IMR-90 (cell line): Measurements from ENCODE around the gene CAPSL. TPM values are rescaled to one million over a fixed set of nuclear protein-coding genes. Genes with fewer than 3 reads are reported as not detected.

Experiments
- ATAC-seq: fragments of 200-7000 bp; cut with Tn5 transposase; 2 replicates; pipeline ENCODE4 v1.9.1; 2020; ENCODE audit warnings: low read depth, mild to moderate bottlenecking, moderate library complexity
- BruUV-seq: library from RNA; stranded (reverse); fragments of 400-500 nt; replicated peaks from 2 replicates; lab custom pipeline; 2021; lab: Mats Ljungman, UMichigan
- CTCF ChIA-PET: fragments of 300-600 bp; formaldehyde crosslinking; extraction: SDS; loops from one replicate; lab custom pipeline; 2021; ENCODE audit warnings: antibody characterized with exemption; lab: Yijun Ruan, JAX
- POLR2A ChIA-PET: fragments of 300-600 bp; sonication (Branson Sonifier 250); formaldehyde crosslinking; loops from one replicate; lab custom pipeline; 2022; ENCODE audit warnings: antibody characterized with exemption; ENCODE audit not compliant: unreplicated experiment; lab: Charles Lee
- DNase-seq: peaks from one replicate; pipeline ENCODE4 v3.0.0; 2013
- H2AFZ ChIP-seq: replicated peaks from 2 replicates; pipeline ENCODE3; 2013; ENCODE audit warnings: low read length, mild to moderate bottlenecking; ENCODE audit not compliant: poor library complexity
- H2AK5ac ChIP-seq: 2 replicates; pipeline ENCODE4 v1.6.1; 2013; ENCODE audit warnings: low read depth, low read length, inconsistent platforms
- H2AK9ac ChIP-seq: replicated peaks from 2 replicates; pipeline ENCODE3; 2013; ENCODE audit warnings: mild to moderate bottlenecking, low read depth, low read length, moderate library complexity; ENCODE audit not compliant: poor library complexity
- H2BK120ac ChIP-seq: 2 replicates; pipeline ENCODE4 v1.6.1; 2013; ENCODE audit warnings: low read depth, low read length, inconsistent platforms
- H2BK15ac ChIP-seq: 3 replicates; pipeline ENCODE4 v1.6.1; 2013; ENCODE audit warnings: low read depth, low read length, inconsistent platforms
- H2BK20ac ChIP-seq: 2 replicates; pipeline ENCODE4 v1.6.1; 2013; ENCODE audit warnings: low read depth, mild to moderate bottlenecking, inconsistent platforms, low read length, moderate library complexity
- H2BK5ac ChIP-seq: 2 replicates; pipeline ENCODE4 v1.6.1; 2013; ENCODE audit warnings: mild to moderate bottlenecking, low read depth, low read length, inconsistent platforms; ENCODE audit not compliant: poor library complexity, severe bottlenecking
- H3K14ac ChIP-seq: replicated peaks from 2 replicates; pipeline ENCODE4 v1.6.1; 2013; ENCODE audit warnings: low read depth, low read length, inconsistent platforms
- H3K18ac ChIP-seq: 2 replicates; pipeline ENCODE4 v1.6.1; 2013; ENCODE audit warnings: low read depth, low read length, control low read depth
- H3K23ac ChIP-seq: 2 replicates; pipeline ENCODE4 v1.6.1; 2013; ENCODE audit warnings: low read depth, low read length, inconsistent platforms
- H3K27ac ChIP-seq: 2 replicates; pipeline ENCODE4 v1.5.1; 2013; ENCODE audit warnings: mild to moderate bottlenecking, control low read depth, low read length; ENCODE audit not compliant: insufficient read depth
- H3K27me3 ChIP-seq: 2 replicates; pipeline ENCODE4 v1.6.1; 2013; ENCODE audit warnings: low read length; ENCODE audit not compliant: control insufficient read depth, insufficient read depth
- H3K36me3 ChIP-seq: 2 replicates; pipeline ENCODE4 v1.6.1; 2013; ENCODE audit warnings: low read length, mixed read lengths; ENCODE audit not compliant: control insufficient read depth, insufficient read depth
- H3K4ac ChIP-seq: 2 replicates; pipeline ENCODE4 v1.6.1; 2013; ENCODE audit warnings: low read depth, low read length, inconsistent platforms
- H3K4me1 ChIP-seq: 2 replicates; pipeline ENCODE4 v1.6.1; 2013; ENCODE audit warnings: low read length, mixed read lengths; ENCODE audit not compliant: control insufficient read depth, insufficient read depth
- H3K4me2 ChIP-seq: 2 replicates; pipeline ENCODE4 v1.6.1; 2013; ENCODE audit warnings: low read depth, mild to moderate bottlenecking, control low read depth, low read length, moderate library complexity
- H3K4me3 ChIP-seq: 2 replicates; pipeline ENCODE4 v1.5.1; 2013; ENCODE audit warnings: low read depth, mild to moderate bottlenecking, control low read depth, low read length, moderate library complexity; ENCODE audit not compliant: insufficient read depth
- H3K56ac ChIP-seq: 2 replicates; pipeline ENCODE4 v1.6.1; 2013; ENCODE audit warnings: low read length, inconsistent platforms; ENCODE audit not compliant: insufficient read depth; ENCODE audit errors: extremely low read depth
- H3K79me1 ChIP-seq, 2 experiments: 2 replicates each; pipeline ENCODE4 v1.6.1; 2013; ENCODE audit warnings: low read length in 2 of 2, inconsistent platforms in 1 of 2, low read depth in 1 of 2
- H3K9ac ChIP-seq: 2 replicates; pipeline ENCODE4 v1.6.1; 2013; ENCODE audit warnings: low read depth, low read length, control low read depth
- H3K9me1 ChIP-seq: 2 replicates; pipeline ENCODE4 v1.6.1; 2013; ENCODE audit warnings: low read length, inconsistent platforms; ENCODE audit not compliant: insufficient read depth
- H3K9me3 ChIP-seq: 2 replicates; pipeline ENCODE4 v1.6.1; 2013; ENCODE audit warnings: low read length; ENCODE audit not compliant: control insufficient read depth, insufficient read depth
- H4K20me1 ChIP-seq: 2 replicates; pipeline ENCODE4 v1.6.1; 2013; ENCODE audit warnings: low read length, inconsistent platforms; ENCODE audit not compliant: insufficient read depth
- H4K5ac ChIP-seq: 2 replicates; pipeline ENCODE4 v1.6.1; 2013; ENCODE audit warnings: mild to moderate bottlenecking, low read depth, low read length, control low read depth
- H4K8ac ChIP-seq, 2 experiments: 2 replicates each; pipeline ENCODE4 v1.6.1; 2013; ENCODE audit warnings: low read depth in 2 of 2, low read length in 2 of 2, control low read depth in 1 of 2, inconsistent platforms in 1 of 2
- H4K91ac ChIP-seq: 2 replicates; pipeline ENCODE4 v1.6.1; 2013; ENCODE audit warnings: low read depth, low read length, inconsistent platforms; ENCODE audit not compliant: insufficient read depth
- BHLHE40 ChIP-seq: fragments of 150-350 bp; IDR thresholded peaks from 2 replicates; pipeline ENCODE4 v1.6.1; 2016; ENCODE audit warnings: mild to moderate bottlenecking, low read depth, low read length
- CEBPB ChIP-seq: IDR thresholded peaks from 2 replicates; pipeline ENCODE4 v1.6.1; 2012; ENCODE audit warnings: low read depth, low read length, improper control_type of control experiment
- CHD1 ChIP-seq: IDR thresholded peaks from 2 replicates; pipeline ENCODE4 v1.6.1; 2012; ENCODE audit warnings: low read depth, low read length, improper control_type of control experiment
- FOS ChIP-seq: fragments of 150-350 bp; IDR thresholded peaks from 2 replicates; pipeline ENCODE4 v1.6.1; 2016; ENCODE audit warnings: low read depth, low read length
- MAFK ChIP-seq: IDR thresholded peaks from 2 replicates; pipeline ENCODE4 v1.6.1; 2012; ENCODE audit warnings: low read depth, low read length, improper control_type of control experiment
- MAZ ChIP-seq: IDR thresholded peaks from 2 replicates; pipeline ENCODE4 v1.6.1; 2012; ENCODE audit warnings: low read depth, mild to moderate bottlenecking, low read length, improper control_type of control experiment, moderate library complexity, borderline replicate concordance
- MXI1 ChIP-seq: IDR thresholded peaks from 2 replicates; pipeline ENCODE4 v1.6.1; 2012; ENCODE audit warnings: low read depth, mild to moderate bottlenecking, low read length, moderate library complexity, borderline replicate concordance
- NFE2L2 ChIP-seq: fragments of 150-350 bp; IDR thresholded peaks from 2 replicates; pipeline ENCODE4 v1.6.1; 2016; ENCODE audit warnings: low read depth, mild to moderate bottlenecking, low read length
- POLR2A ChIP-seq: IDR thresholded peaks from 2 replicates; pipeline ENCODE4 v1.6.1; 2012; ENCODE audit warnings: mild to moderate bottlenecking, low read depth, low read length
- RAD21 ChIP-seq: IDR thresholded peaks from 2 replicates; pipeline ENCODE4 v1.6.1; 2012; ENCODE audit warnings: low read length, improper control_type of control experiment
- RCOR1 ChIP-seq: IDR thresholded peaks from 2 replicates; pipeline ENCODE4 v1.6.1; 2012; ENCODE audit warnings: mild to moderate bottlenecking, low read length, improper control_type of control experiment; ENCODE audit not compliant: insufficient replicate concordance
- RFX5 ChIP-seq: IDR thresholded peaks from 2 replicates; pipeline ENCODE4 v1.8.0; 2012; ENCODE audit warnings: low read depth, mild to moderate bottlenecking, low read length, moderate library complexity
- SMC3 ChIP-seq: fragments of 150-350 bp; IDR thresholded peaks from 2 replicates; pipeline ENCODE4 v1.6.1; 2016; ENCODE audit warnings: low read depth, mild to moderate bottlenecking, antibody characterized with exemption, low read length, moderate library complexity
- dilution Hi-C: fragments of 300-500 bp; cut with HindIII; formaldehyde crosslinking; loops from one replicate; pipeline ENCODE4 v1.14.3; 2018; ENCODE audit warnings: low sequenced_read_pairs; ENCODE audit not compliant: unreplicated experiment
- in situ Hi-C: fragments of 300-500 bp; cut with MboI; formaldehyde crosslinking; loops from 3 replicates; pipeline ENCODE4 v1.14.3; 2019; ENCODE audit warnings: low sequenced_read_pairs, inconsistent platforms, mixed read lengths
- intact Hi-C: fragments of 100-400 bp; cut with micrococcal nuclease; formaldehyde crosslinking; loops from 2 replicates; pipeline ENCODE4 v1.10.0; 2022
- polyA plus RNA-seq, 3 experiments: library from polyadenylated mRNA; depleted of rRNA; stranded (reverse); fragments of >200 nt; gene quantifications; 2 replicates each; pipeline ENCODE4 v1.2.3, GENCODE V29; 2012; ENCODE audit warnings: low replicate concordance in 1 of 3
- total RNA-seq: library from RNA; depleted of rRNA; stranded (reverse); fragments of >200 nt; gene quantifications from 2 replicates; pipeline ENCODE4 v1.2.3, GENCODE V29; 2012
- TF ChIP-seq, protein P1 (sequence below): fragments of 150-350 bp; IDR thresholded peaks from 2 replicates; pipeline ENCODE4 v1.6.1; 2016; ENCODE audit warnings: low read depth, mild to moderate bottlenecking, low read length, moderate library complexity, borderline replicate concordance
- TF ChIP-seq, protein P2 (sequence below): conservative IDR thresholded peaks from 2 replicates; pipeline ENCODE4 v1.5.1; 2012; ENCODE audit warnings: mild to moderate bottlenecking, low read depth, low read length, improper control_type of control experiment
- TF ChIP-seq, protein P3 (sequence below): fragments of 150-350 bp; IDR thresholded peaks from 2 replicates; pipeline ENCODE4 v1.6.1; 2017; ENCODE audit warnings: mild to moderate bottlenecking, antibody characterized with exemption, low read length, low read depth

CAPSL gene
- total and polyA plus RNA-seq, 2 of the 4 experiments (the other 2 are of a cell fraction) = 0.09 TPM; not detected in 1

DNA sequence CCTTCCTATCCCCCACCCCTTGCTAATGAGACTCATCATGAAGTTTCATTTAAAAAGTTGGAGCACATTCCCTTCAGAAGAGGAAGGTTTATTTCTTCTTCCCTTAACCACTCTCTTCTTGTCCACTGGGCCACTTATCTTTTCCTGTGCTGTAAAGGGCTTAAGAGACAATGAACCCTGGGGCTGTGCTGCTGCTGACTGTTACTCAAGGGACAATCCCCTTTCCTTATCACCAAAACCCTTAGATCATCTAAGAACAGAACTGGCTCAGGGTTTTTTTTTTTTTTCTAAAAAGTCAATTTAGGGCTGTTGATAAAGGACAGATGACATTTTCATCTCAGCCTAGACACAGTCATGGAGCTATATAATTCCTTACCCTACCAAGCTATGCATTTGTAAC lies 29.6 kb downstream of the CAPSL start:
- Histone ChIP-seq H2AFZ (no peak overlapping the region), H4K91ac (no peak overlapping the region), H3K56ac (no peak overlapping the region), H2BK120ac (no peak overlapping the region), H3K9ac (no peak overlapping the region), H3K4me3 (no peak overlapping the region), H3K23ac (no peak overlapping the region), H3K4me1 (no peaks in the 10 kb centered on the region), H3K4me2 (no peak overlapping the region), H3K18ac (no peak overlapping the region), H4K20me1 (no peaks in the 10 kb centered on the region), H4K8ac (no peak overlapping the region), H3K14ac (no peak overlapping the region), H3K4ac (no peak overlapping the region), H3K9me3 (peaks cover 3% of the 10 kb centered on the region; the same call in 1 of the 2 replicates), H2BK15ac (0 out of 3 replicates have a peak overlapping the region, but pooled peaks have one; percentile 1), H3K27ac (no peak overlapping the region), H3K9me1 (no peaks in the 10 kb centered on the region), H3K27me3 (no peaks in the 10 kb centered on the region), H3K79me1 (no peaks in the 10 kb centered on the region), H2AK5ac (no peak overlapping the region), H4K5ac (no peak overlapping the region), H2BK5ac (no peak overlapping the region), H2AK9ac (no peak overlapping the region), H3K36me3 (no peaks in the 10 kb centered on the region), H2BK20ac (no peak overlapping the region)
- CTCF ChIA-PET = interaction anchor here (1.1 kb wide), 1 partner anchor 16 kb away, joined by 5 read pairs; no protein-coding TSS in a partner anchor
- dilution Hi-C loops = no loop called here
- POLR2A ChIA-PET = no interaction called here
- ATAC-seq = no peak
- intact Hi-C loops = no loop called here
- TF ChIP-seq RCOR1 (no peak), NFE2L2 (no peak), RFX5 (no peak), CHD1 (no peak), RAD21 (no peak), BHLHE40 (no peak), CEBPB (no peak), POLR2A (no peak), SMC3 (no peak), MAZ (no peak), MAFK (no peak), MXI1 (no peak), FOS (no peak)
- TF ChIP-seq, protein P1, sequence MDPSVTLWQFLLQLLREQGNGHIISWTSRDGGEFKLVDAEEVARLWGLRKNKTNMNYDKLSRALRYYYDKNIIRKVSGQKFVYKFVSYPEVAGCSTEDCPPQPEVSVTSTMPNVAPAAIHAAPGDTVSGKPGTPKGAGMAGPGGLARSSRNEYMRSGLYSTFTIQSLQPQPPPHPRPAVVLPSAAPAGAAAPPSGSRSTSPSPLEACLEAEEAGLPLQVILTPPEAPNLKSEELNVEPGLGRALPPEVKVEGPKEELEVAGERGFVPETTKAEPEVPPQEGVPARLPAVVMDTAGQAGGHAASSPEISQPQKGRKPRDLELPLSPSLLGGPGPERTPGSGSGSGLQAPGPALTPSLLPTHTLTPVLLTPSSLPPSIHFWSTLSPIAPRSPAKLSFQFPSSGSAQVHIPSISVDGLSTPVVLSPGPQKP = no peak
- TF ChIP-seq, protein P2, sequence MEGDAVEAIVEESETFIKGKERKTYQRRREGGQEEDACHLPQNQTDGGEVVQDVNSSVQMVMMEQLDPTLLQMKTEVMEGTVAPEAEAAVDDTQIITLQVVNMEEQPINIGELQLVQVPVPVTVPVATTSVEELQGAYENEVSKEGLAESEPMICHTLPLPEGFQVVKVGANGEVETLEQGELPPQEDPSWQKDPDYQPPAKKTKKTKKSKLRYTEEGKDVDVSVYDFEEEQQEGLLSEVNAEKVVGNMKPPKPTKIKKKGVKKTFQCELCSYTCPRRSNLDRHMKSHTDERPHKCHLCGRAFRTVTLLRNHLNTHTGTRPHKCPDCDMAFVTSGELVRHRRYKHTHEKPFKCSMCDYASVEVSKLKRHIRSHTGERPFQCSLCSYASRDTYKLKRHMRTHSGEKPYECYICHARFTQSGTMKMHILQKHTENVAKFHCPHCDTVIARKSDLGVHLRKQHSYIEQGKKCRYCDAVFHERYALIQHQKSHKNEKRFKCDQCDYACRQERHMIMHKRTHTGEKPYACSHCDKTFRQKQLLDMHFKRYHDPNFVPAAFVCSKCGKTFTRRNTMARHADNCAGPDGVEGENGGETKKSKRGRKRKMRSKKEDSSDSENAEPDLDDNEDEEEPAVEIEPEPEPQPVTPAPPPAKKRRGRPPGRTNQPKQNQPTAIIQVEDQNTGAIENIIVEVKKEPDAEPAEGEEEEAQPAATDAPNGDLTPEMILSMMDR = no peak
- TF ChIP-seq, protein P3, sequence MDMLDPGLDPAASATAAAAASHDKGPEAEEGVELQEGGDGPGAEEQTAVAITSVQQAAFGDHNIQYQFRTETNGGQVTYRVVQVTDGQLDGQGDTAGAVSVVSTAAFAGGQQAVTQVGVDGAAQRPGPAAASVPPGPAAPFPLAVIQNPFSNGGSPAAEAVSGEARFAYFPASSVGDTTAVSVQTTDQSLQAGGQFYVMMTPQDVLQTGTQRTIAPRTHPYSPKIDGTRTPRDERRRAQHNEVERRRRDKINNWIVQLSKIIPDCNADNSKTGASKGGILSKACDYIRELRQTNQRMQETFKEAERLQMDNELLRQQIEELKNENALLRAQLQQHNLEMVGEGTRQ = no peak
- DNase-seq = no peak
- in situ Hi-C loops = no loop called here
- BruUV-seq = no TSS peak
